ENCODE data around the gene ZNF407.
A peak's percentile ranks its signal among the peaks of the same experiment; 100 is the strongest.

Gene ZNF407

DNA sequence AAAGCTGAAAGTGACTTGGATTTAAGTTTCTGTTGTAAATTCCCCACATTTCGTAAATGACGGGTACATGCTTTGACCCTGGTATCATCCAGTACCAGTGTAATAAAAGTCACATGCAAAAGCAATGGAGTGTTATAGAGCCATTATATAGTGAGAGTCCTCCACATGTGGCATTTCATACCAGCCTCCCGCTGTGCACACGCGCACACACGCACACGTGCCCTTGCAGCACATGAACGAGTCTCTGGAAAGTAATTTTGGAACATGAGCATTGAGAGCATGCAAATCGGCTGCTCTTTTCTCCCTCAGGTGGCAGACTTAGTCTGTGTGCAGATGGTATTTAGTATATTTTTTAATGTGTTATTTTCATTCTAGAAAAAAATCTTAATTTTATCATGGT is 198.1 kb downstream of the ZNF407 start:
- DNase-seq, result no peak

DNA sequence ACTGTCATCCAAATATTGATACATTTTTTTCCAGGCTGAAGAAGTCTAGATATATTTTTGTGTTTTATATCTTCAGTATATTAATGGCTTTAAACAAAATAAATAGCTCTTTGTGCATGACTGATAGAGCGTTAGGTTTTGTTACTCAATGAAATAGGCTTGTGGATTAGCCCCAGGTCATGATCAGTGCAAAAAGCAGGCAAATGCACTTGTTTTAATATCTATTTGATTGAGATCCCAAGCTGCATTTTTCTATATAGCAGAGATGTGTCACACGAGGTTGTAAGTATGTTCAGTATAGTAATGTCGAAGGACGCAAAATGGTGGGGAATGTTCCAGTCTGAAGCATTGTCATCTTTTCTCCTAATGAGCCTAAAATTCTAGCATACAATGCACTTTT is 198.5 kb downstream of the ZNF407 start:
- DNase-seq, result no peak

GRCh38 chr18:74796841-74797576 is 199.3 kb downstream of the ZNF407 start:
- peak; percentile 46 for DNase-seq

GRCh38 chr18:74797577-74798151 is 200.0 kb downstream of the ZNF407 start:
- no peak for DNase-seq

DNA sequence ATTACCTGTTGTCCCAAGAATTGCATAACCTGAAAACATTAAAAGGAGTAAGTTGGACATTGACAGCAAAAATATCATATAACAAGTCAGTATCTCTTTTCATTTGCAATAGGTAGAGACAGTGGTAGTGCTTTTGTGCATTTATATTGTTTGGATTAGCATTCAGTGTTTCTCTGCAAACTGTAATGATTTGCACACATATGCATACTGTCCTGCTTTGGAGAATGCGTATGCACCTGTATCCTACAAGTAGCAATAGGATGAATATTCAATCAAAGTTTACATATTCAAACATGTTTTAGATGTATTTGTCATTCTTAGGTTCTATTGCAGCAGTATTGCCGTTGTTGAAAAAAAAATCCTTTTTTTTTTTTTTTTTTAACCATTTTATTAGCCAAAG is 201.9 kb downstream of the ZNF407 start:
- no peak for DNase-seq

DNA sequence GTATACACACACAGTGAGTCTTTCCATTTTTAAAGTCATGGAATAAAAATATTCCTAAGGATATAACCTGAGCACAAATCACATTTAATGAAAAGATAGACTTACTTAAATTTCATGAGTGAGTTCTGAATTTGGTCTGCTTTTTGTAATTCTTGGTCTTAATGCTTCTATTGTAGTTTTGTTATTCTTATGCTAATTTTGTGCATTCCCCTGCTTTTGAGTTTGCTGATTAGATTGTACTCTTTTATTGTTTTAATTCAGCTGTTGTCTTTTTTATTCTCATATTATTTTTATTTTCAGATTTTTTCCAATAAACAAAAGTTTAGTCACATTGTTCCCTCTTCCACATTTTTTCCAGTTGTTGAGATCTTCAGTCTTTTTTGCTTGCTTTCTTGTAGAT is 202.4 kb downstream of the ZNF407 start:
- DNase-seq, result no peak

- no peak for DNase-seq
Measured at GRCh38 chr18:74803117-74803516, 205.4 kb downstream of the ZNF407 start.

GRCh38 chr18:74803769-74804168 is 206.1 kb downstream of the ZNF407 start:
- DNase-seq, result no peak

DNA sequence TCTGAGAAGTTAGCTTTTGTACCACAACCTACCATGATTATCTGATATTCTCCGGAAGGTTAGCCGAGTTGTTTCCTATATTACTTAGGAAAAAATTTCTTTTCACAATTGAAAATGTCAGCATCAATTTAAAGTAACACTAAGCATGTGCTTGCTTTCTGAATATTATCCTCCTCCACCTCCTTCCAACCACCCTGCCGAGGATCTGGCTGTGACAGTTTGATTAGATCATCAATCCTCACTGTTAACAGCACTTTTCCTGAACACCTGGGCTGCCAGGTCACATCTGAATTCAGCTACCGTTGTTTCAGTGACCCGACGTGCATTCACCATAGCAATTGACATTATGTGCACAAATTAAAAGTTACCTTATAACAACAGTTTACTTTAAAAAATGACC is 207.0 kb downstream of the ZNF407 start:
- DNase-seq, result no peak

DNA sequence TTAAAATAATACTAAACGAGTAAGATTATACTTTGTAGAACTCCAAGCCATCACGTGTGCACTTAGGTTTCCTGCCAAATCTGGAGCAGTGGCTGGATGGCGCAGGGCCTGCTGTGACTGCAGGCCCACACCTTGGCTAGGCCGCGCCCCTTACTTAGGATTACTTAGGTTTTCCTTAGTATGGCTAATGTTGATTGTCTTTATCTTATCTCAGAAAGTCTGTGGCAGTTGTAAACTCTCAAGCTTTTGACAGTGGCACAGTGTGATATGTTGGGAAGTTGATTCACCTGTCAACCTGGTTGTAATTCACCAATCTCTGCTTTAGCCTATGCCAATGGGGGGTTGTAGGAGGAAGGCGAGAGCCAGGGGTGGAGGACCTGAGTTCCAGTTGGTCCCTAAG is 208.4 kb downstream of the ZNF407 start:
- DNase-seq, result no peak

DNA sequence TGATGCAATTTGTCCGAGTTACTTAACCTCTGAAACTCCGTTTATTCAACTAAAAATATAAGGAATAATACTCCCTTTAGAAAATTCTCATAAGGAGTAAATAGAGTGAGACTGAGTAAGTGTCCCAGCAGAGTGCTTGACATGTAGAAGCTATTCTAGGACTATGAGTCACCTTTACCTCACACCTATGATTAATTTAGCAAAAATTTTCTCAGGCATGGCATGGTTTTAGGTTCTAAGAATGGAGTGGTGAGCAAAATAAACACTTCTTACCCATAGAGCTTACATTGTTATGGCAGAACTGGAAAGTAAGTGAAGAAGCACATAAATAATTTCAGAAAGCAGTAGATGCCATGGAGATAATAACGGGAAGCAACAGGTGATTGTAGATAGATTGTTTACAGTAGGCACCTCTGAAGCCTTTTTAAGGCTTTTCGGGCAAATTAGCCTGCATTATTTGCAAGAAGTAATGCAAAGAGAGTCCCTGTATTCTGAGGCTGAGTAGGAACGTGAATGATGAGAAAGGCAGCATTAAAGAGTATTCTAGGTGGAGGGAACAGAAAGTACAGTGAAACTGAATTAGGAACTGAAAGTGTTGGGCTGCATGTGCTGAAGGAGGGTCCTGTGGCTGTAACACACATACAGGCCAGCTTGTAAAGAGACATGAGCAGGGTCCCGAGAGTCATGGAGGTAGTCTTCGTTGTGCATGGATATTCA is 209.2 kb downstream of the ZNF407 start:
- DNase-seq, result peak; percentile 96

GRCh38 chr18:74817576-74817975 is 219.9 kb downstream of the ZNF407 start:
- no peak for DNase-seq

DNA sequence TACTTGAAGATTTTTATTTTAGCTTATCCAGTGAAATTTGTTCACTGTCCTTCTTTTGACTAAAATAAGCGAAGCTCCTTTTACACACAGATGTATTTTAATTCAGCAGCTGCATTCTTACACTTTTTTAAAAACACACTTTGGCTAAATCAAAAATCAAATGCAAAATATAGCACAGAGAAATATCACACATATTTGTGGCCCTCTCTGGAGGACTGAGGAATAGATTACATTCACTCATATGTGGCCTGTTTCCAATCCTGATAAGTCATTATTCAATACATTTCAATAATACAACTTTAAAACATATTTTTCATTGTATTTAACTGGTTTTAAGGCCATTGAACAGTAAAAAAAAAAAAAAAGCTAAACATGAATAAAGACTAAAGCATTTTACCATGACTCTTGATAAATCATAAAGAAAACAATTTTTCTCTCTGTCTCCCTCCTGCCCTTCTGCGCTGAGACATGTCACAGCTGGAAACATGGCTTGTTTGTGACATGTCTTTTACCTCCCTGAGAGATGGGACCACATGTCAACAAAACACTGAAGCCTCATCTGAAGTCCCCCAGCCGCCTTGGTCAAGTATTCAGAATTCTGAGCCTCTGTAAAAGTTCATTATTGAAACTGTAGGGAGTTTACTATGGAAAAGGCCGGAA is 221.0 kb downstream of the ZNF407 start:
- DNase-seq, result no peak

GRCh38 chr18:74819433-74820059 is 221.9 kb downstream of the ZNF407 start:
- no peak for DNase-seq

DNA sequence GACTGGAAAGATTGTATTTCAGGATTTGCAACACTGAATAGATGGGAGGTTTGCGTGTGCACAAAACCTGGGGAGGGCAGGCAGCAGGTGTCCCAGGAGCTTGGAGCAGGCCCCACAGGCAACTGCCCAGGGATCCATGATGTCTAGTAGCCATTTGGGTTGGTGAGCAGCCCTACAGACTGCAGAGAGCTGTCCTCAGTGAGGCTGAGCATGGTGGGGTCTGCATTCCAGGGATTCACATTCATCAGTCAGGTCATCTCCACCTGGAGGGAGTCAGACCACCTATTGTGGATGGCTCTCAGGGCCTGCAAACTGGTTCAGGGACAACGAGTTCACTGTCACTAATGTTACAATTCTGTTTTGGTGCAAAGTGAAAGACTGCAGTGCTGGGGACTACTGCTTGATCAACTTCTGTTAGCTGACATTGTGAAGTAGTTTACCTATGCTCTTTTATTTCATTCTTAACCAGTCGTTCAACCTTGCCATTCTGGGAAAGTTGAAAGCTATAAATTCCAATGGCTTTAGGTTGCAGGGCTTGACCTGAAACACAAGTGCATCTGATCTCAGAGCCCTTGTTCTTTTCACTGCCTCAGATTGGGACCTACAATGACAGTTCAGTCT is 222.6 kb downstream of the ZNF407 start:
- DNase-seq, result no peak

DNA sequence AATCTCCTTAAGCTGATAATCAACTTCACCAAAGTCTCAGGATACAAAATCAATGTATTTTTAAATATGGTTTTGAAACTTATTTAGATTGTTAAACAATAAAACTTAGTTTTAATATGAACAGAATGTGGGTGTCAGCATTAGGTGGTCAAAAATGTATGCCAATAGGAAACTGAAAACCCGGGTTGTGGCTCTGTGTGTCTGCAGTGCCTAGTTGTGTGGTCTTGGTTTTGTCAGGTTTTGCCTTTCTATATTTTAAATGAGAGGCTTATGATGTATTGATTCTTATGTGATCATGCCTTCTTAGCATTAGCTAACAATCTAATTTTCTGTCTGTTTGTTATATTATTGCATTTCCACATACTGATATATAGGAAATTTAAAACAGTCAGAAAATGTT is 227.8 kb downstream of the ZNF407 start:
- no peak for DNase-seq

- DNase-seq, result no peak
Measured at GRCh38 chr18:74826572-74826971, 228.9 kb downstream of the ZNF407 start.

GRCh38 chr18:74828200-74828599 is 230.5 kb downstream of the ZNF407 start:
- no peak for DNase-seq

GRCh38 chr18:74831571-74832250 is 234.0 kb downstream of the ZNF407 start:
- DNase-seq, result no peak

DNA sequence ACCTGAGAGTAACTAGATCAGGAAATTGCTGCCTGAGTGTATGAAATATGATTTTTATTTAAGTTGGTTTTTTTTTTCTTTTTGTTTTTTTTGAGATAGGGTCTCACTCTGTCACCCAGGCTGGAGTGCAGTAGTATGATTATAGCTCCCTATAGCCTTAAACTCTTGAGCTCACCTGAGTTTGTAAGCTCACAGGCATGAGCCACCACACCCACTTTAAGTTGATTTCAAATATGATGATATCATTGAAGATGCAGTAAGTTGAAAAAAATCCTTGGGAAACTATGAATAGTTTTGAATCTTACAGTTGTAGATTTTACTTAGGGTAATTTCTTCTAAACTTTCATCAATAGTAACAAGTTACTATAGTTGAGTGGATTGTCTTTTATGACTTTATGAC is 234.7 kb downstream of the ZNF407 start:
- DNase-seq, result no peak

DNA sequence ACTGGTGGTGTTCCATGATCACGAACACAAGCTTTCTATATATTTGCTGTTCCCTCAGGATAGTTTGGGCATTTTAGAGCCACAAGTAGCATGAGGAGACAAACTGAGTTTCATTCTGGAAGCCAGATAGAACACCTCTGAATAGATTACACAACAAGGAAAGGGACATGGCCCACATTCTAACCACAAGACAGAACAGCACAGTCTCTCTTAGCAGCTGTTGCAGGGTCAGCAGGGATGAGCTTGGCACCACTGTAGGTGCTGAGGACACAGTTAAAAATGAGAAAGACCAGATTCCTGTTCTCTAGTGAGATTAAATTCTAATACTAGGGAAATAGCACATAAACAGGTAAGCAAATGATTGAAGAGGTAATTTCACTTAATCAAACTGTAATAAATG is 235.3 kb downstream of the ZNF407 start:
- no peak for DNase-seq

Data from kidney glomerular epithelial cell (primary cell).